Spleen (tissue), 11 donors: Measurements from ENCODE around the gene ADRB2. TPM values are rescaled to one million over a fixed set of nuclear protein-coding genes. Genes with fewer than 3 reads are reported as not detected.

Experiments
- DNase-seq: peaks from one replicate; pipeline ENCODE4 v3.0.0-alpha.2; 2020
- H3K27ac ChIP-seq, 8 donors: fragments of 200-600 bp; sonication (generic) in 7 of 8; 1 replicate in 4 of 8; 2 replicates in 4 of 8; pipeline versions ENCODE4 v1.5.0 to v1.8.0; 2016 to 2021; ENCODE audit warnings: inconsistent platforms in 4 of 8, mild to moderate bottlenecking in 4 of 8, moderate library complexity in 1 of 8
- H3K27me3 ChIP-seq, 7 donors: fragments of 200-600 bp; sonication (generic) in 6 of 7; replicated peaks in 1 of 7; 1 replicate in 4 of 7; 2 replicates in 3 of 7; pipeline versions ENCODE4 v1.5.0 to v1.8.0; 2016 to 2021; ENCODE audit warnings: inconsistent platforms in 3 of 7, mild to moderate bottlenecking in 1 of 7
- H3K36me3 ChIP-seq, 6 donors: fragments of 200-600 bp; sonication (generic) in 5 of 6; 1 replicate in 4 of 6; 2 replicates in 2 of 6; pipeline versions ENCODE4 v1.5.0 to v1.8.0; 2016 to 2021; ENCODE audit warnings: inconsistent platforms in 2 of 6
- H3K4me1 ChIP-seq, 6 donors: fragments of 200-600 bp; sonication (generic) in 5 of 6; 1 replicate in 3 of 6; 2 replicates in 3 of 6; pipeline versions ENCODE4 v1.5.0 to v1.8.0; 2016 to 2021; ENCODE audit warnings: inconsistent platforms in 3 of 6
- H3K4me3 ChIP-seq, 8 donors: fragments of 200-600 bp; sonication (generic) in 7 of 8; 1 replicate in 4 of 8; 2 replicates in 4 of 8; pipeline versions ENCODE4 v1.5.0 to v1.8.0; 2016 to 2021; ENCODE audit warnings: inconsistent platforms in 4 of 8, mild to moderate bottlenecking in 4 of 8, moderate library complexity in 2 of 8
- H3K9me3 ChIP-seq, 8 donors: fragments of 200-600 bp; sonication (generic) in 7 of 8; 1 replicate in 4 of 8; 2 replicates in 4 of 8; pipeline versions ENCODE4 v1.5.0 to v1.8.0; 2016 to 2021; ENCODE audit warnings: inconsistent platforms in 4 of 8
- POLR2A ChIP-seq, 3 donors: fragments of 450-650 bp; IDR thresholded peaks; one replicate each; pipeline ENCODE4 v1.5.1; 2017; ENCODE audit warnings: antibody characterized with exemption in 3 of 3, mild to moderate bottlenecking in 1 of 3
- POLR2AphosphoS5 ChIP-seq, 3 donors: sonication (generic); formaldehyde crosslinking; IDR thresholded peaks; one replicate each; pipeline ENCODE4 v1.5.1; 2017; ENCODE audit warnings: antibody characterized with exemption in 3 of 3
- WGBS, 5 donors: extraction: QIAGEN DNeasy Blood & Tissue Kit in 3 of 5; methylation state at CpG; one replicate each; pipeline versions ENCODE4 v1.1.5 to v1.1.7; 2013 to 2018; 5-methylcytosine and 5-hydroxymethylcytosine counted together
- intact Hi-C: fragments of 100-400 bp; cut with DNase I; formaldehyde crosslinking; loops from one replicate; pipeline ENCODE4 v1.15.0; 2023; ENCODE audit warnings: low total_unique reads
- polyA plus RNA-seq, 3 donors: library from polyadenylated mRNA; stranded (reverse); fragments of 200-250 nt; gene quantifications; one replicate each; pipeline ENCODE4 v1.2.1, GENCODE V29; 2013
- total RNA-seq, 7 donors: library from RNA; depleted of rRNA in 3 of 7; stranded (reverse); fragments of >200 nt in 3 of 7; fragmentation: NEBNext Ultra II Directional in 4 of 7; extraction: Animal tissue kit (Norgen Biotek cat#: 25700) in 4 of 7; gene quantifications; one replicate each; pipeline versions ENCODE4 v1.1.0 to v1.2.1, GENCODE V29; 2016 to 2021
- TF ChIP-seq, protein P1 (sequence below), 11 experiments: fragments of 200-600 bp in 7 of 11; fragments of 450-650 bp in 4 of 11; sonication (generic) in 4 of 11; IDR thresholded peaks in 8 of 11; conservative IDR thresholded peaks in 3 of 11; 1 replicate in 7 of 11; 2 replicates in 4 of 11; pipeline versions ENCODE4 v1.4.0 to v1.8.0; 2016 to 2021; ENCODE audit warnings: antibody characterized with exemption in 11 of 11, inconsistent platforms in 4 of 11, mild to moderate bottlenecking in 1 of 11
- donor health status: healthy with polysubstance abuse.
- donor health status: DM: no; HTN: no; CAD: no; lungs with moderate emphysema.
- donor health status: DM: no; HTN: no; CAD: no.
- donor health status: Bipolar disorder and iron deficiency.
- donor health status: healthy.
- donor health status: DM: no; HTN: no; CAD: no.
- donor health status: DM: yes; HTN: yes; CAD: no.

The ADRB2 gene
- total and polyA plus RNA-seq, 10 donors, result 1.2 to 23.1 (median 9.4) TPM

DNA sequence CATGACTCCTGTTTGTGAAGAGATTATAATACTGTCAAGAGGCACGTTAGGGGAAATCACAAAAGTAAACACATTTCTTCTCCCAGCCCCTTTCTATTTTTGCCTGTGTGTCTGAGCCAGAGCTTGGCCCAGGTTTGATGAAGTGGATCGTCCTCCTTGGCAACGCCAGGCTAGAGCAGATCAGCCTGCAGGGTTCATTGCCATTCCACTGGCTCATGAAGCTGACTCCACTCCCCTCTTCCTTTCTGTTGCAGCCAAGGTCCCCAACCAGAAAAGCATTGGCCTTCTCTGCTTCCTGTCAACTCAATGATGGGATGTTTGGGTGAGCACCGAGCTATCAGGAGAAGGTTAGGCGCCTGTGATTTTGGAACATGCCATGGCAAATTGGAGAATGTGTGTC is 3.3 kb downstream of the ADRB2 start:
- 59 to 76% (median 62%) methylated on average over 5 of the region's 5 CpGs for WGBS, 5 donors
- no peak for TF ChIP-seq POLR2A (IDR thresholded peaks at IDR 0.05)
- TF ChIP-seq POLR2AphosphoS5 (IDR thresholded peaks at IDR 0.05), result peak in 2 of 3 donors; percentile 73 to 79
- Histone ChIP-seq H3K4me3 (peak overlapping the region; percentile 26 to 89 (median 64)), H3K36me3 (peaks cover 0 to 4% (median 0%) of the 10 kb centered on the region in 6 donors), H3K27me3 (no peaks in the 10 kb centered on the region), H3K9me3 (no peaks in the 10 kb centered on the region), H3K4me1 (peaks cover 38 to 98% (median 93%) of the 10 kb centered on the region in 6 donors), H3K27ac (peak overlapping the region in 7 of 8 donors; percentile 51 to 98 (median 94))
- no peak for DNase-seq
- intact Hi-C loops, result loop anchor here (10.0 kb wide), 1 partner anchor 85 kb away; no protein-coding TSS in a partner anchor

DNA sequence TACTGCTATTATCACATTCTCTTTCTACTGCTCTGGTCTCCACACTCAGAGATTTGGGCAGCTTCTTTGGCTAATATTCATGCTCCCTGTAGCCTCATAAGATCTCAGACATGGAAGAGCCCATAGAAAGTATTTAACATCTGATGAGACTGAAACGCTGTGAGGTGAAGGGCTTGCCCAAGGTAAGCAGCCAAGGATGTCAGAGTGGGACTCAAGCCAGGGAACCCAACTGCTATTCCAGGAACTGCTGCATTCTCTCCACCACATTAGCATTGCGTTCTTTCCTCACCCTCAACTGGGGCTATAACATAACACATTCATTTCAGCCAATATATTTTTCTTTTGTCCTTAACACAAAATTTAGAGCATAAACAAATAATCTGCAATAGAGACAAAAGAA is 3.8 kb downstream of the ADRB2 start:
- peak overlapping the region in 7 of 8 donors; percentile 51 to 98 (median 94) for H3K27ac ChIP-seq
- H3K36me3 ChIP-seq, result peaks cover 0 to 4% (median 0%) of the 10 kb centered on the region in 6 donors
- TF ChIP-seq, protein P1, sequence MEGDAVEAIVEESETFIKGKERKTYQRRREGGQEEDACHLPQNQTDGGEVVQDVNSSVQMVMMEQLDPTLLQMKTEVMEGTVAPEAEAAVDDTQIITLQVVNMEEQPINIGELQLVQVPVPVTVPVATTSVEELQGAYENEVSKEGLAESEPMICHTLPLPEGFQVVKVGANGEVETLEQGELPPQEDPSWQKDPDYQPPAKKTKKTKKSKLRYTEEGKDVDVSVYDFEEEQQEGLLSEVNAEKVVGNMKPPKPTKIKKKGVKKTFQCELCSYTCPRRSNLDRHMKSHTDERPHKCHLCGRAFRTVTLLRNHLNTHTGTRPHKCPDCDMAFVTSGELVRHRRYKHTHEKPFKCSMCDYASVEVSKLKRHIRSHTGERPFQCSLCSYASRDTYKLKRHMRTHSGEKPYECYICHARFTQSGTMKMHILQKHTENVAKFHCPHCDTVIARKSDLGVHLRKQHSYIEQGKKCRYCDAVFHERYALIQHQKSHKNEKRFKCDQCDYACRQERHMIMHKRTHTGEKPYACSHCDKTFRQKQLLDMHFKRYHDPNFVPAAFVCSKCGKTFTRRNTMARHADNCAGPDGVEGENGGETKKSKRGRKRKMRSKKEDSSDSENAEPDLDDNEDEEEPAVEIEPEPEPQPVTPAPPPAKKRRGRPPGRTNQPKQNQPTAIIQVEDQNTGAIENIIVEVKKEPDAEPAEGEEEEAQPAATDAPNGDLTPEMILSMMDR (IDR thresholded peaks at IDR 0.05 in 8 of 11, conservative IDR thresholded peaks at IDR 0.05 in 3 of 11), result no peak
- TF ChIP-seq POLR2AphosphoS5 (IDR thresholded peaks at IDR 0.05) (no peak), POLR2A (IDR thresholded peaks at IDR 0.05) (no peak)
- 53 to 81% (median 71%) methylated on average over 2 of the region's 2 CpGs for WGBS, 5 donors
- H3K4me1 ChIP-seq, result peaks cover 38 to 98% (median 93%) of the 10 kb centered on the region in 6 donors
- no peak for DNase-seq
- H3K9me3 ChIP-seq, result no peaks in the 10 kb centered on the region
- H3K27me3 ChIP-seq, result no peaks in the 10 kb centered on the region
- H3K4me3 ChIP-seq, result peak overlapping the region in 7 of 8 donors; percentile 53 to 89 (median 64)
- intact Hi-C loops, result loop anchor here (10.0 kb wide), 1 partner anchor 85 kb away; no protein-coding TSS in a partner anchor

DNA sequence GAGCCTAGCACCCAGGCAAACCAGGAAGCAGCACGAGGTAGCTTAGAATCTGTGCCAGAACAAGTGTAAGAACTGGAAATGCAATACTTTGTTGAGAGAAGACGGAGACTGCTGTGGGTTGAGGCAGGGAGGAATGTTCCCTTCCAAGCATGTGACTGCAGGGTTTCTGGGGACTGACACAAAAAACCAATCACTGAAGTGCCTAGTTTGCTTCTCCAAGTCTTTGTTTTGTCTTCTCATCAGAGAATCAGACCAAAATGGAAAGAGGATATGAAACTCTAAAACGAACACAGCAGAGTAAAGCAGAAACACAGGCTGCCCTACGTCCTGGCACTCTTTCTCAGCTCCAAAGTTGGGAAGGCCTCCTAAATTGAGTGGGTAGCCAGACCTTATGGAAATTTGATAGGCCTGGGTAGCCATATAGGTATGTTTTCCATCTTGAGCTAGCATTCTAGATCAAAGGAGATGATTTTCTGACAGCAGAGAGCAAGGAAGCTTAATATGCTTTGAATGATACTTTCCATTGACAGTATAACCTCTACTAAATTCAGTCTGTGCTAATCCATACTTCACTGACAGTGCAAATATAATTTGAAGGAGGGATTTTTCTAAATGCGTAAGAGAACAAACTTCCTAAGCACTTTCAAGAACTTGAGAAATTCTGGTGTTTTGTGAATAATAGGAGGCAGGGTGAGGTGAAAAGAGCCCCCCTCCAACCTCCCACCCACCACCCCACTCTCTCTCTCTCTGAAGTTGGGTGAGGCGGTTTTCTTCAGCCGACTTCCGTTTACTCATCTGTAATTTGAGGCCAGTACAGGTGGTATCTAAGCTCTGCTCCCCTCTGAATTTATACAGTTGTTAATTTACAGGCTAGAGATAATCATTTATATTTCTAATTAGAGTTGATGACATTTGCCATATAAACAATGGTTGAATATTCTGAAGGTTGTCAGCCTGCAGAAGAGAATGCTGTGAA is 5.5 kb downstream of the ADRB2 start:
- TF ChIP-seq POLR2AphosphoS5 (IDR thresholded peaks at IDR 0.05) (peak in 1 of 3 donors; percentile 54), POLR2A (IDR thresholded peaks at IDR 0.05) (no peak)
- 48 to 62% (median 54%) methylated on average over 8 of the region's 8 CpGs for WGBS, 5 donors
- Histone ChIP-seq H3K27me3 (no peaks in the 10 kb centered on the region), H3K27ac (peak overlapping the region; percentile 54 to 98 (median 80)), H3K36me3 (peaks cover 0 to 4% (median 0%) of the 10 kb centered on the region in 6 donors), H3K4me3 (peak overlapping the region in 6 of 8 donors; percentile 8 to 89 (median 64)), H3K4me1 (peaks cover 38 to 100% (median 93%) of the 10 kb centered on the region in 6 donors), H3K9me3 (no peaks in the 10 kb centered on the region)
- intact Hi-C loops, result loop anchor here (10.0 kb wide), 1 partner anchor 87 kb away; no protein-coding TSS in a partner anchor
- DNase-seq, result no peak

DNA sequence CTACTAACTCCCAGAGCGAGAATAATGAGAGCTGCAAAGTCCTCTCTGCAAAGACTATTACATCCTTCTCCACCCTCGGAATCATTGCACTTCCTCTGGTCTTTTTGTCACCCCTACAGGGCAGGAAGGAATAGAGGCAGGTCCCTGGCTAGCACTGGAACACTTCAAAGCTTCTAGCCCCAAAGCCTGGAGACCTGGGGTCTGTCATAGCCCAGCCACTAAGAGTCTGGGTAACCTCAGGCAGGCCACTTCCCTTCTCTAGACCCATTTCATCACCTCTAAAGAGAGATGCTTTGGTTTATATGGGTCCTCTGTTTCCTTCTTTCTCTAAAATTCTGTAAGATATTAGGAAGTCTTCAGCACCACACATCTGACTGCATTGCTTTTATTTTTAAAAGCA is 6.7 kb downstream of the ADRB2 start:
- no peak for DNase-seq
- H3K9me3 ChIP-seq, result no peaks in the 10 kb centered on the region
- TF ChIP-seq POLR2A (IDR thresholded peaks at IDR 0.05), result no peak
- TF ChIP-seq POLR2AphosphoS5 (IDR thresholded peaks at IDR 0.05), result no peak
- TF ChIP-seq, protein P1 (IDR thresholded peaks at IDR 0.05 in 8 of 11, conservative IDR thresholded peaks at IDR 0.05 in 3 of 11), result no peak
- H3K4me1 ChIP-seq, result peaks cover 38 to 100% (median 86%) of the 10 kb centered on the region in 6 donors
- no peaks in the 10 kb centered on the region for H3K27me3 ChIP-seq
- intact Hi-C loops, result loop anchor here (10.0 kb wide), 1 partner anchor 88 kb away; no protein-coding TSS in a partner anchor
- H3K27ac ChIP-seq, result peak overlapping the region in 7 of 8 donors; percentile 54 to 98 (median 93)
- WGBS, 5 donors, result 26 to 52% (median 35%) methylated on average over 2 of the region's 2 CpGs
- H3K4me3 ChIP-seq, result peak overlapping the region in 2 of 8 donors; percentile 9 to 89
- H3K36me3 ChIP-seq, result peaks cover 0 to 5% (median 0%) of the 10 kb centered on the region in 6 donors
